Measurements from ENCODE around the gene AMBRA1.

DNA sequence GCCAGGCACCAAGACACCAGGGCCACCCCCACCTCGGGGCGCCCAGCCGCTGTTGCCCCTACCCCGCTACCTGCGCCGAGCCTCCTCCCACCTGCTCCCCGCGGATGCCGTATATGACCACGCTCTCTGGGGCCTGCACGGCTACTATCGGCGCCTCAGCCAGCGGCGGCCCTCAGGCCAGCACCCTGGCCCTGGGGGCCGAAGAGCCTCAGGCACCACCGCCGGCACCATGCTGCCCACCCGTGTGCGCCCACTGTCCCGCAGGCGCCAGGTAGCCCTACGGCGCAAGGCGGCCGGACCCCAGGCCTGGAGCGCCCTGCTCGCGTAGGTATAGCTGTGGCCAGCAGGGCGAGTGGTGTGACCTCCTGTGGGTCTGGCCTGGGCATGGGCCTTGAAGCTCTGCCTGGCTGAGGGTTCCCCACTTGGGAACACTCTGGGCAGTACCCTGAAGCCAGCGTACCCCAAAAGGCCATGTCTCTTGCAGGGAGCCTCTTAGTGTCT, 227.1 kb downstream of the AMBRA1 start:
- TF ChIP-seq, protein P1, sequence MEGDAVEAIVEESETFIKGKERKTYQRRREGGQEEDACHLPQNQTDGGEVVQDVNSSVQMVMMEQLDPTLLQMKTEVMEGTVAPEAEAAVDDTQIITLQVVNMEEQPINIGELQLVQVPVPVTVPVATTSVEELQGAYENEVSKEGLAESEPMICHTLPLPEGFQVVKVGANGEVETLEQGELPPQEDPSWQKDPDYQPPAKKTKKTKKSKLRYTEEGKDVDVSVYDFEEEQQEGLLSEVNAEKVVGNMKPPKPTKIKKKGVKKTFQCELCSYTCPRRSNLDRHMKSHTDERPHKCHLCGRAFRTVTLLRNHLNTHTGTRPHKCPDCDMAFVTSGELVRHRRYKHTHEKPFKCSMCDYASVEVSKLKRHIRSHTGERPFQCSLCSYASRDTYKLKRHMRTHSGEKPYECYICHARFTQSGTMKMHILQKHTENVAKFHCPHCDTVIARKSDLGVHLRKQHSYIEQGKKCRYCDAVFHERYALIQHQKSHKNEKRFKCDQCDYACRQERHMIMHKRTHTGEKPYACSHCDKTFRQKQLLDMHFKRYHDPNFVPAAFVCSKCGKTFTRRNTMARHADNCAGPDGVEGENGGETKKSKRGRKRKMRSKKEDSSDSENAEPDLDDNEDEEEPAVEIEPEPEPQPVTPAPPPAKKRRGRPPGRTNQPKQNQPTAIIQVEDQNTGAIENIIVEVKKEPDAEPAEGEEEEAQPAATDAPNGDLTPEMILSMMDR (IDR thresholded peaks at IDR 0.05): no peak
- TF ChIP-seq POLR2A (IDR thresholded peaks at IDR 0.05) (no peak), POLR2AphosphoS5 (IDR thresholded peaks at IDR 0.05) (no peak)

Data from breast epithelium (tissue), 3 donors.